ENCODE data around the gene ALDH1A2. TPM values are rescaled to one million over a fixed set of nuclear protein-coding genes. Genes with fewer than 3 reads are reported as not detected.

The ALDH1A2 gene
- total RNA-seq, 1 donor from 2014 or later = 22.1 TPM

DNA sequence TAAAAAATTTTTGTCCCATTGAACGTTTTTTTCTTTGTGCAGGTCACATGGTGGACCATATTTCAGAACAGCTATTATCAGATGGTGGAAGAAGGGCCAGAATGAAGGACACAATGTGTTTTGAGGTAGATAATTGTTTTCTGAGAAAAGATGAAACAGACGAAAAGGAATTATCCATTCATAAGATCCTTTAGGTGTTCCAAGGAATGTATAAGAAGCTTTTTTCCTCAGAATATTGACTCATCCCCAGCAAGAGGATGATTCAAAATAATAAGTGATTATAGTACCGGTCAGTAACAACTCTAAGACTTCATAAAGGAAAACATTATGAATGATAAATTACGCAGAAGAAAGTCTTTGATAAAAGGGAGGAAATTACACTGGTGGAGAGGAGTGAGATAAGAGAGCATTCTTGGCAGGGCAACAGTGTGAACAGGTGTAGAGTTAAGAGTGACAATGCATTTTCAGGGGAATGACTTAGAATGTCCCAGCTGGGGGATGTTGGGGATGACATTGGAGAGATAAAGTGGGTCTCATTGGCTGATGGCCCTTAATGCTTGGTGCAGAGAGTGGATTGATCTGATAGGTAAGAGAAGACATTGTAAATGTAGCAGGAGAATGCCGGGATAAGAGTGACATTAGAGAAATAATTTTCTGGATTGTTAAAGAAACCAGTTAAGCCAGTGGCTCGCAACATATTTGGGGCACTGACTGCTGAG, 45.6 kb upstream of the ALDH1A2 start:
- TF ChIP-seq POLR2AphosphoS5 (IDR thresholded peaks at IDR 0.05; ENCODE audit: insufficient read depth in 1 of 2, low read depth in 1 of 2) (no peak), POLR2A (IDR thresholded peaks at IDR 0.05) (no peak), CTCF (IDR thresholded peaks at IDR 0.05) (no peak)
- no peak overlapping the region for H3K4me3 ChIP-seq
- H3K27ac ChIP-seq = no peak overlapping the region

GRCh38 chr15:58109419-58109818, 43.9 kb upstream of the ALDH1A2 start:
- TF ChIP-seq CTCF (IDR thresholded peaks at IDR 0.05) (no peak), POLR2A (IDR thresholded peaks at IDR 0.05) (no peak), POLR2AphosphoS5 (IDR thresholded peaks at IDR 0.05; ENCODE audit: insufficient read depth in 1 of 2, low read depth in 1 of 2) (no peak)
- Histone ChIP-seq H3K9me3 (no peaks in the 10 kb centered on the region), H3K4me3 (no peak overlapping the region), H3K4me1 (no peaks in the 10 kb centered on the region), H3K27ac (no peak overlapping the region), H3K27me3 (no peaks in the 10 kb centered on the region), H3K36me3 (no peaks in the 10 kb centered on the region)
- DNase-seq (ENCODE audit: extremely low spot score in 2 of 2) = no peak
- intact Hi-C loops (cut with DNase I) = no loop called here

More for the DNA sequence above, 45.6 kb upstream of the ALDH1A2 start:
- Histone ChIP-seq H3K27me3 (no peaks in the 10 kb centered on the region), H3K36me3 (no peaks in the 10 kb centered on the region), H3K9me3 (no peaks in the 10 kb centered on the region), H3K4me1 (no peaks in the 10 kb centered on the region)
- intact Hi-C loops (cut with DNase I) = no loop called here
- DNase-seq (ENCODE audit: extremely low spot score in 2 of 2) = no peak

GRCh38 chr15:58108117-58108516, 42.6 kb upstream of the ALDH1A2 start:
- Histone ChIP-seq H3K4me3 (no peak overlapping the region), H3K4me1 (no peaks in the 10 kb centered on the region), H3K9me3 (no peaks in the 10 kb centered on the region), H3K36me3 (no peaks in the 10 kb centered on the region), H3K27ac (no peak overlapping the region), H3K27me3 (no peaks in the 10 kb centered on the region)
- intact Hi-C loops (cut with DNase I) = no loop called here
- TF ChIP-seq POLR2A (IDR thresholded peaks at IDR 0.05) (no peak), POLR2AphosphoS5 (IDR thresholded peaks at IDR 0.05; ENCODE audit: insufficient read depth in 1 of 2, low read depth in 1 of 2) (no peak), CTCF (IDR thresholded peaks at IDR 0.05) (no peak)
- DNase-seq (ENCODE audit: extremely low spot score in 2 of 2) = no peak

GRCh38 chr15:58103482-58103881, 38.0 kb upstream of the ALDH1A2 start:
- H3K27ac ChIP-seq = no peak overlapping the region
- H3K4me3 ChIP-seq = no peak overlapping the region
- TF ChIP-seq CTCF (IDR thresholded peaks at IDR 0.05) (no peak), POLR2AphosphoS5 (IDR thresholded peaks at IDR 0.05; ENCODE audit: insufficient read depth in 1 of 2, low read depth in 1 of 2) (no peak), POLR2A (IDR thresholded peaks at IDR 0.05) (no peak)
- H3K36me3 ChIP-seq = no peaks in the 10 kb centered on the region
- no peak for DNase-seq (ENCODE audit: extremely low spot score in 2 of 2)
- no peaks in the 10 kb centered on the region for H3K9me3 ChIP-seq
- no peaks in the 10 kb centered on the region for H3K27me3 ChIP-seq
- intact Hi-C loops (cut with DNase I) = no loop called here
- no peaks in the 10 kb centered on the region for H3K4me1 ChIP-seq

DNA sequence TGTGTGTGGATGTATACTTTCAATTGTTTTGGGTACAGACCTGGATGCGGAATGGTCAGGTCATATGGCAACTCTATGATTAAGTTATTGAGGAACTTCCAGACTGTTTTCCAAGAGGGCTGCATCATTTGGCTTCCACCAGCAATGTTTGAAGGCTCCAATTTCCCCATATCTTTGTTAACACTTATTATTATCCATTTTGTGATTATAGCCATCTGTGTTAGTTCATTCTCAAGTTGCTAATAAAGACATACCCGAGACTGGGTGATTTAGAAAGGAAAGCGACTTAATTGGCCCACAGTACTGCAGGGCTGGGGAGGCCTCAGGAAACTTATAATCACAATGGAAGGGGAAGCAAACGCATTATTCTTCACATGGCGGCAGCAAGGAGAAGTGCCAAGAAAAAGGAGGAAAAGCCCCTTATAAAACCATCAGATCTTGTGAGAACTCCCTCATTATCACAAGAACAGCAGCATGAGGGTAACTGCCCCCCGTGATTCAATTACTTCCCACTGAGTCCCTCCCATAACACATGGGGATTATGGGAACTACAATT, 31.1 kb upstream of the ALDH1A2 start:
- H3K27me3 ChIP-seq = no peaks in the 10 kb centered on the region
- DNase-seq (ENCODE audit: extremely low spot score in 2 of 2) = no peak
- no peak overlapping the region for H3K4me3 ChIP-seq
- H3K36me3 ChIP-seq = no peaks in the 10 kb centered on the region
- no peaks in the 10 kb centered on the region for H3K9me3 ChIP-seq
- H3K27ac ChIP-seq = no peak overlapping the region
- intact Hi-C loops (cut with DNase I) = no loop called here
- H3K4me1 ChIP-seq = no peaks in the 10 kb centered on the region
- TF ChIP-seq POLR2A (IDR thresholded peaks at IDR 0.05) (no peak), POLR2AphosphoS5 (IDR thresholded peaks at IDR 0.05; ENCODE audit: insufficient read depth in 1 of 2, low read depth in 1 of 2) (no peak), CTCF (IDR thresholded peaks at IDR 0.05) (no peak)
